ENCODE results near the gene PSG6. TPM values are rescaled to one million over a fixed set of nuclear protein-coding genes. Genes with fewer than 3 reads are reported as not detected.
A peak's percentile ranks its signal among the peaks of the same experiment; 100 is the strongest.
"Not testable (repeated sequence)": the region's sequence is repeated elsewhere in the genome, so short reads cannot be mapped to it uniquely, and the experiment has no call there.

The PSG6 gene
- total and polyA plus RNA-seq, 2 donors (not counting 1 experiment from before 2014, with no cell fraction given) = 0.17 to 0.76 TPM

GRCh38 chr19:42879613-42880012 lies 38.1 kb downstream of the PSG6 start, which contains the start of gene PSG1:
Gene PSG1, minus strand, starts transcription at chr19:42879713. Its CDS starts 132 bp downstream, at chr19:42879581.
- Histone ChIP-seq H3K9ac (ENCODE audit: insufficient read depth, low read length) (no peak within 1 kb of the TSS), H3K4me1 (ENCODE audit: control insufficient read depth, extremely low read depth, insufficient read depth, low read length) (peaks cover 17% of the 10 kb centered on the region), H4K20me1 (ENCODE audit: control insufficient read depth, extremely low read depth, insufficient read depth, low read length) (no peaks in the 10 kb centered on the region), H3K27ac (ENCODE audit: insufficient read depth, low read length) (no peak within 1 kb of the TSS), H3K36me3 (ENCODE audit: control insufficient read depth, insufficient read depth, low read length) (no peaks in the 10 kb centered on the region), H3K27me3 (ENCODE audit: control insufficient read depth, insufficient read depth, low read length) (no peaks in the 10 kb centered on the region), H2AFZ (ENCODE audit: low read length) (no peak within 1 kb of the TSS), H3K9me3 (ENCODE audit: control insufficient read depth, insufficient read depth, low read depth, low read length) (no peaks in the 10 kb centered on the region), H3K79me2 (ENCODE audit: control insufficient read depth, insufficient read depth, low read length) (no peaks in the 10 kb centered on the region), H3K4me2 (ENCODE audit: extremely low read depth, insufficient read depth, low read length) (no peak within 1 kb of the TSS), H3K4me3 (replicated peaks in 1 of 4; ENCODE audit: control extremely low read depth in 1 of 4, insufficient read depth in 1 of 4, low read depth in 3 of 4, low read length in 4 of 4) (no peak within 1 kb of the TSS)
- DNase-seq (ENCODE audit: low read depth in 2 of 2) = no peak
- TF ChIP-seq, protein P1, sequence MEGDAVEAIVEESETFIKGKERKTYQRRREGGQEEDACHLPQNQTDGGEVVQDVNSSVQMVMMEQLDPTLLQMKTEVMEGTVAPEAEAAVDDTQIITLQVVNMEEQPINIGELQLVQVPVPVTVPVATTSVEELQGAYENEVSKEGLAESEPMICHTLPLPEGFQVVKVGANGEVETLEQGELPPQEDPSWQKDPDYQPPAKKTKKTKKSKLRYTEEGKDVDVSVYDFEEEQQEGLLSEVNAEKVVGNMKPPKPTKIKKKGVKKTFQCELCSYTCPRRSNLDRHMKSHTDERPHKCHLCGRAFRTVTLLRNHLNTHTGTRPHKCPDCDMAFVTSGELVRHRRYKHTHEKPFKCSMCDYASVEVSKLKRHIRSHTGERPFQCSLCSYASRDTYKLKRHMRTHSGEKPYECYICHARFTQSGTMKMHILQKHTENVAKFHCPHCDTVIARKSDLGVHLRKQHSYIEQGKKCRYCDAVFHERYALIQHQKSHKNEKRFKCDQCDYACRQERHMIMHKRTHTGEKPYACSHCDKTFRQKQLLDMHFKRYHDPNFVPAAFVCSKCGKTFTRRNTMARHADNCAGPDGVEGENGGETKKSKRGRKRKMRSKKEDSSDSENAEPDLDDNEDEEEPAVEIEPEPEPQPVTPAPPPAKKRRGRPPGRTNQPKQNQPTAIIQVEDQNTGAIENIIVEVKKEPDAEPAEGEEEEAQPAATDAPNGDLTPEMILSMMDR (conservative IDR thresholded peaks at IDR 0.05 in 1 of 2, IDR thresholded peaks at IDR 0.05 in 1 of 2; ENCODE audit: low read depth in 1 of 2, low read length in 2 of 2) = no peak
- TF ChIP-seq EZH2 (IDR thresholded peaks at IDR 0.05; ENCODE audit: low read length, missing control alignments) = no peak

- DNase-seq (ENCODE audit: low read depth in 2 of 2) = peak in 1 of 2 donors; percentile 84
- not testable (repeated sequence) for H3K36me3 ChIP-seq (ENCODE audit: control insufficient read depth, insufficient read depth, low read length); H3K27me3 ChIP-seq (ENCODE audit: control insufficient read depth, insufficient read depth, low read length)
These were observed 41.1 kb downstream of the PSG6 start for GRCh38 chr19:42876596-42876995.

DNA sequence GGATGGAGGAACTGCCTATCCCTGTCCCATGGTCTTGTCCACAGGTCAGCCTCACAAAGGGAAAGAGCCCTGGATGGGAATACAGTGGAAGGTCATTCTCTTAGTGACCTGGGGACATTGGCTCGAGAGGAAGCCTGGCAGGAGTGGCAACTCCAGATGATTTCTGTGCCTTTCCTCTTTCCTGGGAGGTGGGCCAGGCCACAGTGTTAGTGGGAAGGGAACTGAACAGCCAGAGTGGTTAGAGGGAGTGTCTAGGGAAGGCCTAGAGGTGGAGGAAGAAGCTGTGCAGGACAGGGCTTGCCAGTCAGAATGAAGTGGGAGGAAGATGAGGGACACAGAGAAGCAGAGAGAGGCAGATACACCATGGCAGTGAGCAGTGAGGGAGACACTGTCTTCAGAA lies 41.8 kb downstream of the PSG6 start:
- not testable (repeated sequence) for H3K4me3 ChIP-seq (replicated peaks in 1 of 4; ENCODE audit: control extremely low read depth in 1 of 4, insufficient read depth in 1 of 4, low read depth in 3 of 4, low read length in 4 of 4); H3K9me3 ChIP-seq (ENCODE audit: control insufficient read depth, insufficient read depth, low read depth, low read length); H2AFZ ChIP-seq (ENCODE audit: low read length); H3K36me3 ChIP-seq (ENCODE audit: control insufficient read depth, insufficient read depth, low read length); H3K79me2 ChIP-seq (ENCODE audit: control insufficient read depth, insufficient read depth, low read length); H3K4me2 ChIP-seq (ENCODE audit: extremely low read depth, insufficient read depth, low read length); H4K20me1 ChIP-seq (ENCODE audit: control insufficient read depth, extremely low read depth, insufficient read depth, low read length); H3K9ac ChIP-seq (ENCODE audit: insufficient read depth, low read length); H3K27me3 ChIP-seq (ENCODE audit: control insufficient read depth, insufficient read depth, low read length)
- Histone ChIP-seq H3K27ac (ENCODE audit: insufficient read depth, low read length) (peak overlapping the region; percentile 89), H3K4me1 (ENCODE audit: control insufficient read depth, extremely low read depth, insufficient read depth, low read length) (peaks cover 20% of the 10 kb centered on the region)
- peak in 1 of 2 donors; percentile 26 for DNase-seq (ENCODE audit: low read depth in 2 of 2)

More at GRCh38 chr19:42876596-42876995, 41.1 kb downstream of the PSG6 start:
- H4K20me1 ChIP-seq (ENCODE audit: control insufficient read depth, extremely low read depth, insufficient read depth, low read length); H2AFZ ChIP-seq (ENCODE audit: low read length); H3K9me3 ChIP-seq (ENCODE audit: control insufficient read depth, insufficient read depth, low read depth, low read length); H3K9ac ChIP-seq (ENCODE audit: insufficient read depth, low read length); H3K4me2 ChIP-seq (ENCODE audit: extremely low read depth, insufficient read depth, low read length); H3K4me3 ChIP-seq (replicated peaks in 1 of 4; ENCODE audit: control extremely low read depth in 1 of 4, insufficient read depth in 1 of 4, low read depth in 3 of 4, low read length in 4 of 4); H3K79me2 ChIP-seq (ENCODE audit: control insufficient read depth, insufficient read depth, low read length): not testable (repeated sequence)
- peak overlapping the region; percentile 89 for H3K27ac ChIP-seq (ENCODE audit: insufficient read depth, low read length)
- H3K4me1 ChIP-seq (ENCODE audit: control insufficient read depth, extremely low read depth, insufficient read depth, low read length) = peaks cover 20% of the 10 kb centered on the region

DNA sequence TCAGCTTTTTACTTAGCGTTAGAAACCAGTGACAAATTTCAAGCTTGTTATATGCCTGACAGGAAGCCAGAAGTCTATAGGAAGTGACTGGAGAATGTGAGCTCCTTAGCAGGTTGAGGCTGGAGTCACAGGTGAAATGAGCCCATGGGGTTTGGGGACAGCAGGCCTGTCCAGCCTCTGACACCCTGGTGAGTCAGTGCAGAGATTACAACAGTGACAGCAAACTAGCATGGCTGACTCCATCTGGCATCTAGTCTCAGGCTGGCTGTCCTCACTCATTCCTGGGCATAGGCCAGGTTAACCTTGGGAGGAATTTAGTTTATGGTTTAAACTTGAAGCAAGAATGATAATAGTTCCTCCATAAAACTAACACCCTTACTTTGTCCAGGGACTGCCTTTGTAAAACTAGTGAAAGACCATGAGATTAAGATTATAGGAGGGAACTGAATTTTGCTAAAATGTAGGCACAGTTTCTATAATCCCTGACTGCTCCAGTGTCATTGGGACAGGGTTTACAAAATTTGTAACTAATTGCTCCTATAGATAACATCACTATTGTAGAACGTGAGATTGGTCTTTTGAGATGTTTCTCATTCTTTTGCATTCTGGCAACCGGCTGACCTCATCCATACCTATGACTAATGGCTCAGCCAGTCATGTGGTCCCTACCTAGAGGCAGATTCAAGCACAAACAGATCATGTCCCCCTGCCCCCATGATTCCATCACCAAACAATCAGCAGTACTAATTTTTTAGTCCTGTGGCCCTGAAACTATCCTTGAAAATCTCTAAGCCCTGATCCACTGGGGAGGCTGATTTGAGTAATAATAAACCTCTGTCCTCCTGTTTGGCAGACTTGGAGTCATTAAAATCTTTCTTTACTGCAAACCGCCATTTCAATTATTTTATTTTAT lies 42.5 kb downstream of the PSG6 start:
- Histone ChIP-seq H3K4me1 (ENCODE audit: control insufficient read depth, extremely low read depth, insufficient read depth, low read length) (peaks cover 20% of the 10 kb centered on the region), H3K27ac (ENCODE audit: insufficient read depth, low read length) (peak overlapping the region; percentile 90)
- DNase-seq (ENCODE audit: low read depth in 2 of 2) = peak in 1 of 2 donors; percentile 83
- not testable (repeated sequence) for H3K27me3 ChIP-seq (ENCODE audit: control insufficient read depth, insufficient read depth, low read length); H2AFZ ChIP-seq (ENCODE audit: low read length); H3K9me3 ChIP-seq (ENCODE audit: control insufficient read depth, insufficient read depth, low read depth, low read length); H3K4me2 ChIP-seq (ENCODE audit: extremely low read depth, insufficient read depth, low read length); H3K4me3 ChIP-seq (replicated peaks in 1 of 4; ENCODE audit: control extremely low read depth in 1 of 4, insufficient read depth in 1 of 4, low read depth in 3 of 4, low read length in 4 of 4); H4K20me1 ChIP-seq (ENCODE audit: control insufficient read depth, extremely low read depth, insufficient read depth, low read length); H3K79me2 ChIP-seq (ENCODE audit: control insufficient read depth, insufficient read depth, low read length); H3K36me3 ChIP-seq (ENCODE audit: control insufficient read depth, insufficient read depth, low read length); H3K9ac ChIP-seq (ENCODE audit: insufficient read depth, low read length)

DNA sequence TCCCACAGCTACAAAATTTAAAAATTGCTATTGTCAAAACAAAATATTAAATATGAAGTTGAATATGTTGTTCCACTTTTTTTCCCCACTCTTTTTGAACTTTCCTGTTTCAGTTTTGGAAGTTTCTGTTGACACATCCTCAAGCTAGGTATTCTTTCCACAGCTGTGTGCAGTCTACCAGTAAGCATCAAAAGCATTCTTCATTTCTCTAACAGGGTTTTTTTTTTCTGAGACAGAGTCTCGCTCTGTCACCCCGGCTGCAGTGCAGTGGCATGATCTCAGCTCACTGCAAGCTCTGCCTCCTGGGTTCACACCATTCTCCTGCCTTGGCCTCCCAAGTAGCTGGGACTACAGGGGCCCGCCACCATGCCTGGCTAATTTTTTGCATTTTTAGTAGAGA lies 43.6 kb downstream of the PSG6 start:
- H3K36me3 ChIP-seq (ENCODE audit: control insufficient read depth, insufficient read depth, low read length); H3K4me3 ChIP-seq (replicated peaks in 1 of 4; ENCODE audit: control extremely low read depth in 1 of 4, insufficient read depth in 1 of 4, low read depth in 3 of 4, low read length in 4 of 4); H3K27me3 ChIP-seq (ENCODE audit: control insufficient read depth, insufficient read depth, low read length); DNase-seq (ENCODE audit: low read depth in 2 of 2); H3K9me3 ChIP-seq (ENCODE audit: control insufficient read depth, insufficient read depth, low read depth, low read length); H3K79me2 ChIP-seq (ENCODE audit: control insufficient read depth, insufficient read depth, low read length); H2AFZ ChIP-seq (ENCODE audit: low read length); H3K9ac ChIP-seq (ENCODE audit: insufficient read depth, low read length); H3K4me2 ChIP-seq (ENCODE audit: extremely low read depth, insufficient read depth, low read length); H4K20me1 ChIP-seq (ENCODE audit: control insufficient read depth, extremely low read depth, insufficient read depth, low read length): not testable (repeated sequence)
- peaks cover 20% of the 10 kb centered on the region for H3K4me1 ChIP-seq (ENCODE audit: control insufficient read depth, extremely low read depth, insufficient read depth, low read length)
- peak overlapping the region; percentile 90 for H3K27ac ChIP-seq (ENCODE audit: insufficient read depth, low read length)
